GM12864 (cell line): Measurements from ENCODE around the gene CTNNA2.

Experiments
- DNase-seq: peaks from one replicate; pipeline ENCODE4 v3.0.0-alpha.2; 2011; ENCODE audit warnings: low read depth
- H3K4me3 ChIP-seq: 2 replicates; pipeline ENCODE4 v1.5.1; 2011; ENCODE audit warnings: mild to moderate bottlenecking, low read depth, low read length, control low read depth
- CTCF ChIP-seq: IDR thresholded peaks from 2 replicates; pipeline ENCODE4 v1.5.1; 2011; ENCODE audit warnings: low read depth, mild to moderate bottlenecking, moderate library complexity, low read length, control low read depth, inconsistent platforms; ENCODE audit errors: missing control alignments

Gene CTNNA2

GRCh38 chr2:80687524-80687923, 1174.7 kb downstream of the CTNNA2 start:
- TF ChIP-seq CTCF: no peak
- DNase-seq: no peak

GRCh38 chr2:80689106-80689505, 1176.3 kb downstream of the CTNNA2 start:
- no peak for DNase-seq
- no peak for TF ChIP-seq CTCF
- H3K4me3 ChIP-seq: no peak overlapping the region

More at GRCh38 chr2:80687524-80687923, 1174.7 kb downstream of the CTNNA2 start:
- H3K4me3 ChIP-seq: no peak overlapping the region
